ENCODE measurements around the gene B3GNT4.
"Not testable (repeated sequence)": the region's sequence is repeated elsewhere in the genome, so short reads cannot be mapped to it uniquely, and the experiment has no call there.

The B3GNT4 gene

GRCh38 chr12:122244565-122245371, 41.3 kb downstream of the B3GNT4 start:
- H3K27me3 ChIP-seq (ENCODE audit: insufficient read depth, low read length) = no peaks in the 10 kb centered on the region
- H3K9me3 ChIP-seq (ENCODE audit: low read length) = no peaks in the 10 kb centered on the region
- no peak overlapping the region for H2AFZ ChIP-seq (ENCODE audit: low read depth, low read length)
- peaks cover 39% of the 10 kb centered on the region for H3K36me3 ChIP-seq (ENCODE audit: insufficient read depth, low read length)
- H3K4me1 ChIP-seq (ENCODE audit: insufficient read depth, low read length) = no peaks in the 10 kb centered on the region
- no peak overlapping the region for H3K4me3 ChIP-seq (ENCODE audit: low read length)

GRCh38 chr12:122245553-122245952, 42.0 kb downstream of the B3GNT4 start:
- Histone ChIP-seq H3K36me3 (ENCODE audit: insufficient read depth, low read length) (peaks cover 47% of the 10 kb centered on the region), H3K4me3 (ENCODE audit: low read length) (no peak overlapping the region), H3K27me3 (ENCODE audit: insufficient read depth, low read length) (no peaks in the 10 kb centered on the region), H3K9me3 (ENCODE audit: low read length) (no peaks in the 10 kb centered on the region), H2AFZ (ENCODE audit: low read depth, low read length) (no peak overlapping the region), H3K4me1 (ENCODE audit: insufficient read depth, low read length) (no peaks in the 10 kb centered on the region)

GRCh38 chr12:122250047-122250446, 46.5 kb downstream of the B3GNT4 start:
- peaks cover 26% of the 10 kb centered on the region for H3K36me3 ChIP-seq (ENCODE audit: insufficient read depth, low read length)
- H2AFZ ChIP-seq (ENCODE audit: low read depth, low read length) = no peak overlapping the region
- no peaks in the 10 kb centered on the region for H3K27me3 ChIP-seq (ENCODE audit: insufficient read depth, low read length)
- H3K4me3 ChIP-seq (ENCODE audit: low read length) = no peak overlapping the region
- no peaks in the 10 kb centered on the region for H3K4me1 ChIP-seq (ENCODE audit: insufficient read depth, low read length)
- H3K9me3 ChIP-seq (ENCODE audit: low read length) = no peaks in the 10 kb centered on the region

- Histone ChIP-seq H3K4me3 (ENCODE audit: low read length) (no peak overlapping the region), H2AFZ (ENCODE audit: low read depth, low read length) (no peak overlapping the region), H3K36me3 (ENCODE audit: insufficient read depth, low read length) (peaks cover 26% of the 10 kb centered on the region), H3K9me3 (ENCODE audit: low read length) (no peaks in the 10 kb centered on the region), H3K4me1 (ENCODE audit: insufficient read depth, low read length) (no peaks in the 10 kb centered on the region), H3K27me3 (ENCODE audit: insufficient read depth, low read length) (no peaks in the 10 kb centered on the region)
These were observed 47.0 kb downstream of the B3GNT4 start for GRCh38 chr12:122250536-122250935.

- peaks cover 44% of the 10 kb centered on the region for H3K36me3 ChIP-seq (ENCODE audit: insufficient read depth, low read length)
- H3K27me3 ChIP-seq (ENCODE audit: insufficient read depth, low read length) = not testable (repeated sequence)
These were observed 55.0 kb downstream of the B3GNT4 start for GRCh38 chr12:122258462-122258861.

More at GRCh38 chr12:122258462-122258861, 55.0 kb downstream of the B3GNT4 start:
- H3K4me1 ChIP-seq (ENCODE audit: insufficient read depth, low read length); H3K9me3 ChIP-seq (ENCODE audit: low read length); H2AFZ ChIP-seq (ENCODE audit: low read depth, low read length); H3K4me3 ChIP-seq (ENCODE audit: low read length): not testable (repeated sequence)

Measured in neuron (in vitro differentiated cells).